ENCODE measurements around the gene GPN3. TPM values are rescaled to one million over a fixed set of nuclear protein-coding genes. Genes with fewer than 3 reads are reported as not detected.

The GPN3 gene
- 1 to 10 TPM; 4.4 to 5.2 TPM for total RNA-seq
- 5.7 to 14.8 reads per million in 2 donors for total RNA-seq

DNA sequence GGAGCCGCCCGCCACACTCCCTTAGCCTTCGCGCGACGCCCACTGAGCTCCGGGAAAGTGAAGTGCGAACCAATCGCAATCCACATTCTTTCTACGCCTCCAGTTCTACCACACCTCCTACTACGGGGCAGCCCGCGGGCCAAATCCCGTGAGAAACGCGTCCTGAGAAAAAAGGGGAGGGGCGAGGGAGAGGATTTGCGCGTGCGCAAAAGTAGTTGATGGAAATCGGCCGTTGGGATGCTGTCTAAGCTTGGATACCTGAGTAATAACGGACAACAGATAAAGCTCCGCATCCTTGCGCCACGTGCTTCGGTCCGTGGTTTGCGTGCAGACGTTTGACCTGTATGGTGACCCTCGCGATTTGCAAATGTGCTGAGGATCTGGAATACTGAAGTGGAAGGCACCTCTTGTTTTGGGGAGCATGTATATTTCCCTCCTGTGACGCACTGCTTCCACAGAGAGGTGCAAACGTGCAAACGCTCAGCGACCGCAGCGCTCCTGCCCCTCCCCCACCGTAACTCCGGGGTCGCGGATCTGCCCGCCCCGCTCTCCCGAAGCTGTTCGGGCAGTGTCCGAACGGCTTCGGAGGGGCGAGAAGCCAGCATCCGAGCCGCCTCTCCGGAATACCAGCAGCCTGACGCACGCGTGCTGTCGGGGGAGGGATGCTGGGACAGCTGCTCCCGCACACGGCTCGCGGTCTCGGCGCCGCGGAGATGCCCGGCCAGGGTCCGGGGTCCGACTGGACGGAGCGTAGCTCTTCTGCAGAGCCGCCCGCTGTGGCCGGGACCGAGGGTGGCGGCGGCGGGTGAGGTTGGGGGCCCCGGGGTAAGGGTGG lies at the start of gene GPN3, which contains the start of gene FAM216A:
TSS of gene GPN3 (minus strand) at position 44 of the 835 bp plus-strand sequence. CDS start 54 bp downstream, outside the sequence.
TSS of gene FAM216A (plus strand) at position 632 of the 835 bp plus-strand sequence. CDS start at position 663, 31 bp downstream.
- Mint-ChIP-seq H3K36me3 (ENCODE audit: low read depth) (peaks cover 9% of the 10 kb centered on the region), H3K4me3 (peak within 1 kb of the TSS; percentile 100), H3K27me3 (no peaks in the 10 kb centered on the region), H3K27ac (peak within 1 kb of the TSS; percentile 99), H3K4me1 (peaks cover 25% of the 10 kb centered on the region)
- H3K9me3 ChIP-seq (ENCODE audit: control insufficient read depth, low read length, poor library complexity, severe bottlenecking): no peaks in the 10 kb centered on the region
- ATAC-seq (peak; percentile 91), DNase-seq (peak; percentile 85 to 91 (median 89))

DNA sequence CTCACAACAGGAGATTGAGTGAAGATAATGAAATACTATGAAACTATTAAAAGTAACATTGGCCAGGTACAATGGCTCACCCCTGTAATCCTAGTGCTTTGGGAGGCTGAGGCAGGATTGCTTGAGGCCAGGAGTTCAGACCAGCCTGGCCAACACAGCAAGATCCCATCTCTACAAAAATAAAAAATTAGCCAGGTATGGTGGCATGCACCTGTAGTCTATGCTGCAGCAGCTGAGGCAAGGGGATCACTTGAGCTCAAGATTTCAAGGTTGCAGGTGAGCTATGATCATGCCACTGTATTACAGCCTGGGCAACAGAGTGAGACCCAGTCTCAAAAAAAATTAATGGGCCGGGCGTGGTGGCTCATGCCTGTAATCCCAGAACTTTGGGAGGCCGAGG lies 48.9 kb upstream of the GPN3 start:
- Mint-ChIP-seq H3K36me3 (ENCODE audit: low read depth) (no peaks in the 10 kb centered on the region), H3K27ac (no peak overlapping the region), H3K4me3 (no peak overlapping the region), H3K4me1 (peaks cover 5% of the 10 kb centered on the region), H3K27me3 (no peaks in the 10 kb centered on the region)
- no peak for ATAC-seq
- DNase-seq: no peak
- H3K9me3 ChIP-seq (ENCODE audit: control insufficient read depth, low read length, poor library complexity, severe bottlenecking): no peaks in the 10 kb centered on the region

- DNase-seq (no peak), ATAC-seq (no peak)
- peaks cover 4% of the 10 kb centered on the region for H3K4me1 Mint-ChIP-seq
- no peaks in the 10 kb centered on the region for H3K9me3 ChIP-seq (ENCODE audit: control insufficient read depth, low read length, poor library complexity, severe bottlenecking)
- H3K27me3 Mint-ChIP-seq: peaks cover 9% of the 10 kb centered on the region
- H3K27ac Mint-ChIP-seq: no peak overlapping the region
- no peaks in the 10 kb centered on the region for H3K36me3 Mint-ChIP-seq (ENCODE audit: low read depth)
- H3K4me3 Mint-ChIP-seq: no peak overlapping the region
These were observed 46.3 kb upstream of the GPN3 start for GRCh38 chr12:110514363-110514762.

- no peaks in the 10 kb centered on the region for H3K9me3 ChIP-seq (ENCODE audit: control insufficient read depth, low read length, poor library complexity, severe bottlenecking)
- Mint-ChIP-seq H3K27me3 (peaks cover 9% of the 10 kb centered on the region), H3K36me3 (ENCODE audit: low read depth) (no peaks in the 10 kb centered on the region), H3K4me1 (peaks cover 4% of the 10 kb centered on the region), H3K27ac (no peak overlapping the region), H3K4me3 (no peak overlapping the region)
- ATAC-seq (no peak), DNase-seq (no peak)
These were observed 45.8 kb upstream of the GPN3 start for GRCh38 chr12:110513842-110514241.

DNA sequence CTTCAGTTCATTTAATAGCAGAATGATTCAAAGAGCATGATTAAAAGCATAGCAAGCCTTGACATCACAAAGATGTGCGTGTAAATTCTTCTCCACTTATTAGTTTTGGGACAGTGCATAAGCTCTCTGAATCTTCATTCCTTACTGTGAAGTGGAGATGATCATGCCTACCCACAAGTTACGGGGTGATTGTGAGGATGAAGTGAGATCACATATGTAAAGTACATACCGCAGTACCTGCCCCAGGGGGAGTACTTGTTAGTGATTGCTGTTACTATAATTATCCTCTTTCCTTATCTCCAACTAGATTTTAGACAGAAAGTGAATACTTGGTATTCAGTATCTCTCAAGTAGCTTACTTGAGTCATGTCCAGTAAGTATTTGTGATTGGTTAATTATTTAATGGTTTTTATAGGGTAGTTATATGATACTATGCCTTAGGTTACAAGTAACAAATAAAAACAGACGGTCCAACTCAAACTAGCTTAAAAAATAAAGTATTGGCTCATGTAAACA lies 40.1 kb upstream of the GPN3 start:
- DNase-seq: no peak
- ATAC-seq: no peak
- no peaks in the 10 kb centered on the region for H3K9me3 ChIP-seq (ENCODE audit: control insufficient read depth, low read length, poor library complexity, severe bottlenecking)
- H3K4me3 Mint-ChIP-seq: no peak overlapping the region
- H3K27ac Mint-ChIP-seq: no peak overlapping the region
- peaks cover 9% of the 10 kb centered on the region for H3K27me3 Mint-ChIP-seq
- peaks cover 2% of the 10 kb centered on the region for H3K4me1 Mint-ChIP-seq
- no peaks in the 10 kb centered on the region for H3K36me3 Mint-ChIP-seq (ENCODE audit: low read depth)

- no peak for ATAC-seq
- H3K9me3 ChIP-seq (ENCODE audit: control insufficient read depth, low read length, poor library complexity, severe bottlenecking): no peaks in the 10 kb centered on the region
- no peak overlapping the region for H3K27ac Mint-ChIP-seq
- H3K4me1 Mint-ChIP-seq: peaks cover 20% of the 10 kb centered on the region
- peaks cover 3% of the 10 kb centered on the region for H3K27me3 Mint-ChIP-seq
- no peak overlapping the region for H3K4me3 Mint-ChIP-seq
- peaks cover 4% of the 10 kb centered on the region for H3K36me3 Mint-ChIP-seq (ENCODE audit: low read depth)
- no peak for DNase-seq
These were observed 37.3 kb upstream of the GPN3 start for GRCh38 chr12:110505332-110505731.

GRCh38 chr12:110503432-110503831 lies 35.4 kb upstream of the GPN3 start:
- Mint-ChIP-seq H3K27me3 (no peaks in the 10 kb centered on the region), H3K4me1 (peaks cover 29% of the 10 kb centered on the region), H3K27ac (no peak overlapping the region), H3K36me3 (ENCODE audit: low read depth) (peaks cover 4% of the 10 kb centered on the region), H3K4me3 (no peak overlapping the region)
- H3K9me3 ChIP-seq (ENCODE audit: control insufficient read depth, low read length, poor library complexity, severe bottlenecking): no peaks in the 10 kb centered on the region
- ATAC-seq: no peak
- no peak for DNase-seq

DNA sequence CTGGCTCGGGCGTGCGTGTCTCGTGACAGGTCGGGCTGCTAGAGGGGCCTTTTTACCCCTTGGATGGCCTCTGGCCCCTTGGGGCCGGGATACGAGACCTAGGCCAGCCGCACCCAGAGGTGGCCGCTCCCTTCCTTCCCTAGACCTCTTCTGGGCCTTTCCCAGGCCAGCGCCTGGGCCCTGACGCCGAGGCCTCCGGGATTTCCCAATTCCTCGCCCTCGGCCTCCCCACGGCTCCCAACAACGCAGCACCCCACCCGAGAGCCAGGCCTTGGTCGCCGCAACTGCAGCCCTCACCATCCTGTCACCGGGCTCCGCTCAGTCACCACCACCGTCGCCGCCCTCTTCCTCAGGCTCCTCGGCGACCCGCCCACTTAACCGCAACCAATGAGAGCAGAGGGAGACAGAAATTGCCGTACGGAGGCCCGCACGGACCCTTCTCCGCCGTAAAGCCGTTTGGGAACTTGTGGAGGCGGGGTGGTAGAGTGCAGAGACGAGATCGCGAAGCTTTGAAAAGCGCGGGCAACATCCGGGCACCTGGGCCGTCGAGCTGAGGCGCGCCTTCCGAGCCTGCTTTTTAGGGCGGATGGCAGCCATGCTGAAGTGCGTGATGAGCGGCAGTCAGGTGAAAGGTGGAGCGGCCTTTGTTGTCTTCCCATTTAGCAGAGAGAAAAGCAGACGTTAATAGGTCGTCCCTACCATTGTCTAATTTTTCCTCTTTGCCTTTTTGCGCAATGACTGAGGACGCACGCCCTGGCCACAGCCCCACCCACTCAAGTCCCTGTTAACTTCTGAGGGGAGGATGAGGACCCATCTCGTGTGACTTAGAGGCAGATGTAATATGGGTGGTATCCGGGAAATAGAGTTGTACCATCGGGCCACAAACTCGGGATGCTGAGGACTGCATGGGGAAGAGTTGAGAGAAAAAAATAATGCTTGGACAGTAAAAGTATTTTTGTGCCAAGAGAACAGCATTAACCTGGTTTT lies 34.0 kb upstream of the GPN3 start, which contains the start of the genes RAD9B and VPS29:
TSS of gene RAD9B (plus strand) at position 580 of the 987 bp plus-strand sequence. CDS start at position 587, 7 bp downstream.
TSS of gene VPS29 (minus strand) at position 360 of the 987 bp plus-strand sequence. CDS start at position 300, 60 bp downstream.
- H3K27me3 Mint-ChIP-seq: no peaks in the 10 kb centered on the region
- peak; percentile 95 for ATAC-seq
- H3K36me3 Mint-ChIP-seq (ENCODE audit: low read depth): peaks cover 4% of the 10 kb centered on the region
- peaks cover 29% of the 10 kb centered on the region for H3K4me1 Mint-ChIP-seq
- peak; percentile 95 to 98 (median 98) for DNase-seq
- H3K9me3 ChIP-seq (ENCODE audit: control insufficient read depth, low read length, poor library complexity, severe bottlenecking): no peaks in the 10 kb centered on the region
- peak within 1 kb of the TSS; percentile 92 for H3K27ac Mint-ChIP-seq
- H3K4me3 Mint-ChIP-seq: peak within 1 kb of the TSS; percentile 97

DNA sequence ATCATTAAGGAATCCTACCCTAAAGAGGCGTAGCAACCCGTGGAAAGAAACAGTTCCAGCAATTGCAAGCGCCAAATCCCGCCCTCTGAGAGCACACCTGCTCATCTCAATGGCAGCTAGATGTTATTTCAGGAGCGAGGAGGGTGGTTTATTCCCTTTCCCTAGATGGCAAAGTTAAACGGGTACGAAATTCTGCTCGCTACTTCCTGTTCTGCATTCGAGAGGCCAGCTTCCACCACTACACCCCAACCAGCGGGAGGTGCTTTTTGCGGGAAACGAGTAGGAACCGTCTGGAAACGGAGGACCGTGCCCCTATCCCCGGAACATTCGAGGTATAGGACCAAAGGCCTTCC lies 33.3 kb upstream of the GPN3 start:
- Mint-ChIP-seq H3K27me3 (no peaks in the 10 kb centered on the region), H3K4me1 (peaks cover 29% of the 10 kb centered on the region), H3K4me3 (peak overlapping the region; percentile 97), H3K36me3 (ENCODE audit: low read depth) (peaks cover 4% of the 10 kb centered on the region), H3K27ac (peak overlapping the region; percentile 92)
- no peak for DNase-seq
- no peaks in the 10 kb centered on the region for H3K9me3 ChIP-seq (ENCODE audit: control insufficient read depth, low read length, poor library complexity, severe bottlenecking)
- peak; percentile 4 for ATAC-seq

- no peaks in the 10 kb centered on the region for H3K9me3 ChIP-seq (ENCODE audit: control insufficient read depth, low read length, poor library complexity, severe bottlenecking)
- Mint-ChIP-seq H3K36me3 (ENCODE audit: low read depth) (peaks cover 7% of the 10 kb centered on the region), H3K4me3 (no peak overlapping the region), H3K4me1 (peaks cover 29% of the 10 kb centered on the region), H3K27me3 (no peaks in the 10 kb centered on the region), H3K27ac (peak overlapping the region; percentile 6)
- ATAC-seq (no peak), DNase-seq (no peak)
These were observed 31.1 kb upstream of the GPN3 start for GRCh38 chr12:110498984-110499706.

GRCh38 chr12:110475426-110475825 lies 7.4 kb upstream of the GPN3 start:
- H3K36me3 Mint-ChIP-seq (ENCODE audit: low read depth): no peaks in the 10 kb centered on the region
- no peak overlapping the region for H3K4me3 Mint-ChIP-seq
- no peak for ATAC-seq
- H3K27ac Mint-ChIP-seq: no peak overlapping the region
- DNase-seq: no peak
- peaks cover 3% of the 10 kb centered on the region for H3K4me1 Mint-ChIP-seq
- no peaks in the 10 kb centered on the region for H3K27me3 Mint-ChIP-seq
- no peaks in the 10 kb centered on the region for H3K9me3 ChIP-seq (ENCODE audit: control insufficient read depth, low read length, poor library complexity, severe bottlenecking)

DNA sequence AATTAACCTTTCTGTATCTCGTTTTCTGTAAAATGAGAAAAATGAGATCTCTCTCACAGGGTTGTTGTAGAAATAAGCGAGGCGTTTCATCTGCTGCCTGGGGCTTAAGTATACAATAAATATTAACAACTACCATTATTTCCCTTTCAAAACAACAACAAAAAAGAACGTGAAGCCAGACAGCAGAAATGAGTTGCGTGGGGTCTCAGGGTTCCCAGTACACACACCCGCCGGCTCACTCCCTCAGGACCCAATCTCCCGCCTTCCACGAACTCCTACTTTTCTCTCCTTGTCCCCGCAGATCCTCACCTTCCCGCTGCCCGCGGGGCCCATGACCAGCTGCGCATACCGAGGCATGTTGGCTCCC lies 227 bp downstream of the GPN3 start:
- H3K27me3 Mint-ChIP-seq: no peaks in the 10 kb centered on the region
- peaks cover 25% of the 10 kb centered on the region for H3K4me1 Mint-ChIP-seq
- DNase-seq (no peak), ATAC-seq (no peak)
- peak overlapping the region; percentile 100 for H3K4me3 Mint-ChIP-seq
- peak overlapping the region; percentile 99 for H3K27ac Mint-ChIP-seq
- H3K9me3 ChIP-seq (ENCODE audit: control insufficient read depth, low read length, poor library complexity, severe bottlenecking): no peaks in the 10 kb centered on the region
- peaks cover 10% of the 10 kb centered on the region for H3K36me3 Mint-ChIP-seq (ENCODE audit: low read depth)

Measured in T-helper 17 cell (primary cell).